Caco-2 (cell line): Measurements from ENCODE around the gene CCDC124. TPM values are rescaled to one million over a fixed set of nuclear protein-coding genes. Genes with fewer than 3 reads are reported as not detected.

ENCODE experiments used
- BruUV-seq: library from RNA; stranded (reverse); fragments of 400-500 nt; replicated peaks from 2 replicates; lab custom pipeline; 2021; lab: Mats Ljungman, UMichigan
- CTCF ChIA-PET: fragments of 300-600 bp; sonication (Branson Sonifier 250); formaldehyde crosslinking; loops from one replicate; lab custom pipeline; 2022; ENCODE audit warnings: antibody characterized with exemption; lab: Charles Lee
- POLR2A ChIA-PET: fragments of 300-600 bp; sonication (Branson Sonifier 250); formaldehyde crosslinking; loops from one replicate; lab custom pipeline; 2022; ENCODE audit warnings: antibody characterized with exemption; lab: Charles Lee
- DNase-seq, 2 experiments: peaks; one replicate each; pipeline versions ENCODE4 v3.0.0 to v3.0.0-alpha.2; 2020 to 2022
- H3K27me3 ChIP-seq: replicated peaks from 2 replicates; pipeline ENCODE4 v1.6.0; 2011; ENCODE audit warnings: low read length; ENCODE audit not compliant: control insufficient read depth, insufficient read depth
- H3K36me3 ChIP-seq: 2 replicates; pipeline ENCODE4 v1.5.1; 2011; ENCODE audit warnings: low read length; ENCODE audit not compliant: control insufficient read depth, insufficient read depth
- H3K4me1 ChIP-seq: fragments of 250-450 bp; sonication (Bioruptor Pico); 2 replicates; pipeline ENCODE4 v1.5.1; 2020; ENCODE audit warnings: mild to moderate bottlenecking
- H3K4me3 ChIP-seq: 2 replicates; pipeline ENCODE4 v1.5.1; 2011; ENCODE audit warnings: low read depth, mild to moderate bottlenecking, control low read depth, low read length
- H3K9me3 ChIP-seq: fragments of 250-450 bp; sonication (Bioruptor Pico); 2 replicates; pipeline ENCODE4 v1.5.1; 2020; ENCODE audit warnings: mild to moderate bottlenecking, moderate library complexity
- H3K27ac Mint-ChIP-seq: one replicate; pipeline ENCODE4 v1.8.0; 2022; ENCODE audit warnings: mixed read lengths; ENCODE audit not compliant: unreplicated experiment
- H3K27me3 Mint-ChIP-seq: one replicate; pipeline ENCODE4 v1.8.0; 2022; ENCODE audit warnings: mixed read lengths; ENCODE audit not compliant: insufficient read depth, unreplicated experiment
- H3K36me3 Mint-ChIP-seq: one replicate; pipeline ENCODE4 v1.8.0; 2022; ENCODE audit warnings: mild to moderate bottlenecking, mixed read lengths; ENCODE audit not compliant: insufficient read depth, unreplicated experiment
- H3K4me1 Mint-ChIP-seq: one replicate; pipeline ENCODE4 v1.8.0; 2022; ENCODE audit warnings: low read depth, mixed read lengths; ENCODE audit not compliant: unreplicated experiment
- H3K4me3 Mint-ChIP-seq: one replicate; pipeline ENCODE4 v1.8.0; 2022; ENCODE audit warnings: mild to moderate bottlenecking, moderate library complexity, mixed read lengths; ENCODE audit not compliant: unreplicated experiment
- H3K9me3 Mint-ChIP-seq: one replicate; pipeline ENCODE4 v1.8.0; 2022; ENCODE audit warnings: mixed read lengths; ENCODE audit not compliant: unreplicated experiment
- CTCF ChIP-seq, 2 experiments: fragments of 200-600 bp in 1 of 2; IDR thresholded peaks; 1 replicate in 1 of 2; 2 replicates in 1 of 2; pipeline versions ENCODE4 v1.5.1 to v1.8.0; 2011 to 2022; ENCODE audit warnings: antibody characterized with exemption in 1 of 2, control low read depth in 1 of 2, inconsistent platforms in 1 of 2, low read depth in 1 of 2, low read length in 1 of 2, mild to moderate bottlenecking in 1 of 2, moderate library complexity in 1 of 2; ENCODE audit not compliant: insufficient read depth in 1 of 2, severe bottlenecking in 1 of 2, unreplicated experiment in 1 of 2
- intact Hi-C: fragments of 100-400 bp; cut with micrococcal nuclease; formaldehyde crosslinking; loops from one replicate; pipeline ENCODE4 v1.10.0; 2022; ENCODE audit not compliant: unreplicated experiment
- total RNA-seq: library from RNA; stranded (reverse); gene quantifications from 2 replicates; pipeline ENCODE4 v1.2.3, GENCODE V29; 2022

CCDC124 gene
- total RNA-seq, 1 experiment from 2014 or later: 73.3 TPM

- DNase-seq: no peak
- POLR2A ChIA-PET: no interaction called here
- Histone ChIP-seq H3K27me3 (no peaks in the 10 kb centered on the region), H3K4me3 (no peak overlapping the region), H3K36me3 (no peaks in the 10 kb centered on the region), H3K9me3 (no peaks in the 10 kb centered on the region), H3K4me1 (no peaks in the 10 kb centered on the region)
- Mint-ChIP-seq H3K4me1 (no peaks in the 10 kb centered on the region), H3K27ac (no peak overlapping the region), H3K27me3 (no peaks in the 10 kb centered on the region), H3K36me3 (no peaks in the 10 kb centered on the region), H3K9me3 (no peaks in the 10 kb centered on the region), H3K4me3 (no peak overlapping the region)
- intact Hi-C loops: no loop called here
- BruUV-seq: no TSS peak
- CTCF ChIA-PET: no interaction called here
- TF ChIP-seq CTCF (IDR thresholded peaks at IDR 0.05; ENCODE audit: insufficient read depth in 1 of 2, low read depth in 1 of 2, low read length in 1 of 2, severe bottlenecking in 1 of 2, unreplicated experiment in 1 of 2): no peak
Measured at GRCh38 chr19:17973759-17974158, 40.9 kb downstream of the CCDC124 start.

- no peaks in the 10 kb centered on the region for H3K36me3 ChIP-seq
- Mint-ChIP-seq H3K27ac (no peak overlapping the region), H3K36me3 (no peaks in the 10 kb centered on the region), H3K4me3 (no peak overlapping the region), H3K27me3 (no peaks in the 10 kb centered on the region), H3K4me1 (no peaks in the 10 kb centered on the region), H3K9me3 (no peaks in the 10 kb centered on the region)
- H3K4me1 ChIP-seq: no peaks in the 10 kb centered on the region
- H3K9me3 ChIP-seq: no peaks in the 10 kb centered on the region
- no peak overlapping the region for H3K4me3 ChIP-seq
- ChIA-PET CTCF (no interaction called here), POLR2A (no interaction called here)
- no TSS peak for BruUV-seq
- no peak for TF ChIP-seq CTCF (IDR thresholded peaks at IDR 0.05; ENCODE audit: insufficient read depth in 1 of 2, low read depth in 1 of 2, low read length in 1 of 2, severe bottlenecking in 1 of 2, unreplicated experiment in 1 of 2)
- no peak for DNase-seq
- intact Hi-C loops: no loop called here
- H3K27me3 ChIP-seq: no peaks in the 10 kb centered on the region
Measured at GRCh38 chr19:17974551-17974950, 41.7 kb downstream of the CCDC124 start.

GRCh38 chr19:17975032-17975431 is 42.2 kb downstream of the CCDC124 start:
- intact Hi-C loops: no loop called here
- H3K9me3 Mint-ChIP-seq: no peaks in the 10 kb centered on the region
- H3K4me3 Mint-ChIP-seq: no peak overlapping the region
- no peaks in the 10 kb centered on the region for H3K4me1 Mint-ChIP-seq
- Histone ChIP-seq H3K36me3 (no peaks in the 10 kb centered on the region), H3K9me3 (no peaks in the 10 kb centered on the region), H3K4me3 (no peak overlapping the region), H3K27me3 (no peaks in the 10 kb centered on the region), H3K4me1 (no peaks in the 10 kb centered on the region)
- no peak for TF ChIP-seq CTCF (IDR thresholded peaks at IDR 0.05; ENCODE audit: insufficient read depth in 1 of 2, low read depth in 1 of 2, low read length in 1 of 2, severe bottlenecking in 1 of 2, unreplicated experiment in 1 of 2)
- ChIA-PET CTCF (no interaction called here), POLR2A (no interaction called here)
- DNase-seq: no peak
- H3K27ac Mint-ChIP-seq: no peak overlapping the region
- no peaks in the 10 kb centered on the region for H3K27me3 Mint-ChIP-seq
- no peaks in the 10 kb centered on the region for H3K36me3 Mint-ChIP-seq
- no TSS peak for BruUV-seq
